HEK293 (cell line): ENCODE data around the gene NCKAP5.

ENCODE experiments used
- EGR2 ChIP-seq: fragments of 450-650 bp; formaldehyde crosslinking; IDR thresholded peaks from 2 replicates; pipeline ENCODE4 v1.5.1; 2016; ENCODE audit warnings: low read depth, missing biosample characterization, missing genetic modification characterization
- GFI1B ChIP-seq: fragments of 450-650 bp; formaldehyde crosslinking; IDR thresholded peaks from 2 replicates; pipeline ENCODE4 v1.5.1; 2016; ENCODE audit warnings: missing biosample characterization, missing genetic modification characterization
- IKZF3 ChIP-seq: fragments of 450-650 bp; IDR thresholded peaks from 2 replicates; pipeline ENCODE4 v1.5.0; 2018; ENCODE audit warnings: missing biosample characterization, mild to moderate bottlenecking, missing genetic modification characterization, moderate library complexity
- KLF9 ChIP-seq: fragments of 450-650 bp; formaldehyde crosslinking; IDR thresholded peaks from 2 replicates; pipeline ENCODE4 v1.5.1; 2016; ENCODE audit warnings: missing biosample characterization, missing genetic modification characterization, low read depth
- YY1 ChIP-seq: fragments of 450-650 bp; formaldehyde crosslinking; IDR thresholded peaks from 2 replicates; pipeline ENCODE4 v1.5.1; 2018; ENCODE audit warnings: missing biosample characterization, missing genetic modification characterization
- ZFP3 ChIP-seq: fragments of 450-650 bp; formaldehyde crosslinking; IDR thresholded peaks from 2 replicates; pipeline ENCODE4 v1.5.1; 2016; ENCODE audit warnings: low read depth, missing biosample characterization, missing genetic modification characterization
- ZNF10 ChIP-seq: fragments of 450-650 bp; formaldehyde crosslinking; IDR thresholded peaks from 2 replicates; pipeline ENCODE4 v1.5.1; 2017; ENCODE audit warnings: missing biosample characterization, missing genetic modification characterization
- ZNF239 ChIP-seq: fragments of 450-650 bp; formaldehyde crosslinking; IDR thresholded peaks from 2 replicates; pipeline ENCODE4 v1.5.1; 2016; ENCODE audit warnings: missing biosample characterization, missing genetic modification characterization
- ZNF354C ChIP-seq: fragments of 450-650 bp; formaldehyde crosslinking; IDR thresholded peaks from 2 replicates; pipeline ENCODE4 v1.5.1; 2016; ENCODE audit warnings: missing biosample characterization, missing genetic modification characterization, low read depth, borderline replicate concordance
- ZNF433 ChIP-seq: fragments of 450-650 bp; formaldehyde crosslinking; IDR thresholded peaks from 2 replicates; pipeline ENCODE4 v1.5.1; 2016; ENCODE audit warnings: missing biosample characterization, missing genetic modification characterization, low read depth
- ZNF473 ChIP-seq: fragments of 450-650 bp; formaldehyde crosslinking; IDR thresholded peaks from 2 replicates; pipeline ENCODE4 v1.5.1; 2017; ENCODE audit warnings: missing biosample characterization, missing genetic modification characterization
- ZNF560 ChIP-seq: fragments of 450-650 bp; formaldehyde crosslinking; IDR thresholded peaks from 2 replicates; pipeline ENCODE4 v1.5.1; 2017; ENCODE audit warnings: missing biosample characterization, missing genetic modification characterization, borderline replicate concordance
- ZNF610 ChIP-seq: fragments of 450-650 bp; formaldehyde crosslinking; IDR thresholded peaks from 2 replicates; pipeline ENCODE4 v1.5.1; 2016; ENCODE audit warnings: missing biosample characterization, missing genetic modification characterization, borderline replicate concordance
- ZNF777 ChIP-seq: fragments of 450-650 bp; formaldehyde crosslinking; IDR thresholded peaks from 2 replicates; pipeline ENCODE4 v1.5.1; 2017; ENCODE audit warnings: missing biosample characterization, missing genetic modification characterization, borderline replicate concordance
- TF ChIP-seq, protein P1 (sequence below): fragments of 450-650 bp; formaldehyde crosslinking; IDR thresholded peaks from 2 replicates; pipeline ENCODE4 v1.5.1; 2016; ENCODE audit warnings: missing biosample characterization, missing genetic modification characterization, borderline replicate concordance
- TF ChIP-seq, protein P2 (sequence below): fragments of 450-650 bp; formaldehyde crosslinking; IDR thresholded peaks from 2 replicates; pipeline ENCODE4 v1.5.1; 2016; ENCODE audit warnings: missing biosample characterization, missing genetic modification characterization
- TF ChIP-seq, protein P3 (sequence below): fragments of 450-650 bp; formaldehyde crosslinking; IDR thresholded peaks from 2 replicates; pipeline ENCODE4 v1.5.1; 2016; ENCODE audit warnings: missing biosample characterization, missing genetic modification characterization
- TF ChIP-seq, protein P4 (sequence below): fragments of 450-650 bp; formaldehyde crosslinking; IDR thresholded peaks from 2 replicates; pipeline ENCODE4 v1.5.1; 2017; ENCODE audit warnings: missing biosample characterization, mild to moderate bottlenecking, missing genetic modification characterization, moderate library complexity
- TF ChIP-seq, protein P5 (sequence below): fragments of 450-650 bp; formaldehyde crosslinking; IDR thresholded peaks from 2 replicates; pipeline ENCODE4 v1.5.1; 2016; ENCODE audit warnings: missing biosample characterization, missing genetic modification characterization
- TF ChIP-seq, protein P6 (sequence below): sonication (generic); formaldehyde crosslinking; IDR thresholded peaks from 2 replicates; pipeline ENCODE4 v1.8.1; 2022; ENCODE audit warnings: mild to moderate bottlenecking, moderate library complexity, missing genetic modification reagents

Gene NCKAP5

DNA sequence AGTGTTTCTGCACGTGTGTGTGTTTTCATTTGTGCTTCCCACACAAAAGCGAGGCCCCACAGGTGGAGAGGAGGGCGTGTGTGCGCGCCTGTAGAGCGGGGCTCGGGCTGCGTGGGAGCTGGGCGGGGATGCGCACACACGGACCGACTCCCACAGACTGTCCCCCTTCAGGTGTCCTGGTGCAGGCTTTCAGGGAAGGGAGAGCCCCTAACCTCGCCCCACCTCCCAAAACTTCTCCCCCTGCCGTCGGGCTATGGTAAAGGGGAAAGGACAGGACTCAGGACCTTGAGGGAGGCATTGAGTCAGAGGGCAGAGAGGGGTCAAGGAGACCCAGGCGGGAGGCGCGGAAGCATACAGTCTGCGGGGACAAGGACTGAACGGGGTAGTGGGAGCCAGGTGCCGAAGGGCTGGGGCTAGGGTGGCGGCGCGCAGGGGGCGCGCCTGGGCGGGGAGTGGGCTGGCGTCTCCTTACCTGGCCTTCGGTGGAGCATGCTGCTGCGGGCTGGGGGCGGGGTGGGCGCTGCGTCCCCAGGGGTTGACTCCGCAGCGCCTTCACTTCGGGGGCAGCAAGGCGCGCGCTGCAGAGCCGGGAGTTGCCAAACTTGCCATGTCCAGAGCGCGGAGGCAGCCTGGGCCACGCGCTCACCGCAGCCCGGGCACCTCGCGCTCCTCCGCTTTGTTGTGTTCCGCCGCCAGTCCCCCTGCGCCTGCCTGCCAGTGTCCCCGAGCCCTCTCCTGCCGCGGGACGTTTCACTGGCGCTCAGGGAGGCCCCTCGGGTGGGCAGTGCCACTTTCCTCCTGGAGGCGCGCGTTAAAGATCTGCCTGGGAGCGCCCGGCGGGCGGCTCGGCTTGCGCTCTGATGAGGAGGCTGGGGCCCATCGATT, 302.0 kb downstream of the NCKAP5 start (continued):
- TF ChIP-seq ZNF354C (tag by site-specific recombination) (no peak), ZNF10 (tag by site-specific recombination) (no peak), ZNF433 (no peak), ZNF560 (tag by site-specific recombination) (no peak), KLF9 (no peak), IKZF3 (tag by site-specific recombination) (no peak), ZFP3 (tag by site-specific recombination) (no peak), ZNF239 (tag by site-specific recombination) (no peak), ZNF610 (tag by site-specific recombination) (no peak), YY1 (tag by site-specific recombination) (no peak), GFI1B (no peak), ZNF777 (tag by site-specific recombination) (0 out of 2 replicates have a peak, but pooled peaks have one; percentile 34), ZNF473 (no peak), EGR2 (tag by site-specific recombination) (0 out of 2 replicates have a peak, but pooled peaks have one; percentile 30)
- TF ChIP-seq, protein P1, sequence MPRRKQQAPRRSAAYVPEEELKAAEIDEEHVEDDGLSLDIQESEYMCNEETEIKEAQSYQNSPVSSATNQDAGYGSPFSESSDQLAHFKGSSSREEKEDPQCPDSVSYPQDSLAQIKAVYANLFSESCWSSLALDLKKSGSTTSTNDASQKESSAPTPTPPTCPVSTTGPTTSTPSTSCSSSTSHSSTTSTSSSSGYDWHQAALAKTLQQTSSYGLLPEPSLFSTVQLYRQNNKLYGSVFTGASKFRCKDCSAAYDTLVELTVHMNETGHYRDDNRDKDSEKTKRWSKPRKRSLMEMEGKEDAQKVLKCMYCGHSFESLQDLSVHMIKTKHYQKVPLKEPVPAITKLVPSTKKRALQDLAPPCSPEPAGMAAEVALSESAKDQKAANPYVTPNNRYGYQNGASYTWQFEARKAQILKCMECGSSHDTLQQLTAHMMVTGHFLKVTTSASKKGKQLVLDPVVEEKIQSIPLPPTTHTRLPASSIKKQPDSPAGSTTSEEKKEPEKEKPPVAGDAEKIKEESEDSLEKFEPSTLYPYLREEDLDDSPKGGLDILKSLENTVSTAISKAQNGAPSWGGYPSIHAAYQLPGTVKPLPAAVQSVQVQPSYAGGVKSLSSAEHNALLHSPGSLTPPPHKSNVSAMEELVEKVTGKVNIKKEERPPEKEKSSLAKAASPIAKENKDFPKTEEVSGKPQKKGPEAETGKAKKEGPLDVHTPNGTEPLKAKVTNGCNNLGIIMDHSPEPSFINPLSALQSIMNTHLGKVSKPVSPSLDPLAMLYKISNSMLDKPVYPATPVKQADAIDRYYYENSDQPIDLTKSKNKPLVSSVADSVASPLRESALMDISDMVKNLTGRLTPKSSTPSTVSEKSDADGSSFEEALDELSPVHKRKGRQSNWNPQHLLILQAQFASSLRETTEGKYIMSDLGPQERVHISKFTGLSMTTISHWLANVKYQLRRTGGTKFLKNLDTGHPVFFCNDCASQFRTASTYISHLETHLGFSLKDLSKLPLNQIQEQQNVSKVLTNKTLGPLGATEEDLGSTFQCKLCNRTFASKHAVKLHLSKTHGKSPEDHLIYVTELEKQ = no peak
- TF ChIP-seq, protein P2, sequence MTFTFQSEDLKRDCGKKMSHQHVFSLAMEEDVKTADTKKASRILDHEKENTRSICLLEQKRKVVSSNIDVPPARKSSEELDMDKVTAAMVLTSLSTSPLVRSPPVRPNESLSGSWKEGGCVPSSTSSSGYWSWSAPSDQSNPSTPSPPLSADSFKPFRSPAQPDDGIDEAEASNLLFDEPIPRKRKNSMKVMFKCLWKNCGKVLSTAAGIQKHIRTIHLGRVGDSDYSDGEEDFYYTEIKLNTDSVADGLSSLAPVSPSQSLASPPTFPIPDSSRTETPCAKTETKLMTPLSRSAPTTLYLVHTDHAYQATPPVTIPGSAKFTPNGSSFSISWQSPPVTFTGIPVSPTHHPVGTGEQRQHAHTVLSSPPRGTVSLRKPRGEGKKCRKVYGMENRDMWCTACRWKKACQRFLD (tag by site-specific recombination) = no peak
- TF ChIP-seq, protein P3, sequence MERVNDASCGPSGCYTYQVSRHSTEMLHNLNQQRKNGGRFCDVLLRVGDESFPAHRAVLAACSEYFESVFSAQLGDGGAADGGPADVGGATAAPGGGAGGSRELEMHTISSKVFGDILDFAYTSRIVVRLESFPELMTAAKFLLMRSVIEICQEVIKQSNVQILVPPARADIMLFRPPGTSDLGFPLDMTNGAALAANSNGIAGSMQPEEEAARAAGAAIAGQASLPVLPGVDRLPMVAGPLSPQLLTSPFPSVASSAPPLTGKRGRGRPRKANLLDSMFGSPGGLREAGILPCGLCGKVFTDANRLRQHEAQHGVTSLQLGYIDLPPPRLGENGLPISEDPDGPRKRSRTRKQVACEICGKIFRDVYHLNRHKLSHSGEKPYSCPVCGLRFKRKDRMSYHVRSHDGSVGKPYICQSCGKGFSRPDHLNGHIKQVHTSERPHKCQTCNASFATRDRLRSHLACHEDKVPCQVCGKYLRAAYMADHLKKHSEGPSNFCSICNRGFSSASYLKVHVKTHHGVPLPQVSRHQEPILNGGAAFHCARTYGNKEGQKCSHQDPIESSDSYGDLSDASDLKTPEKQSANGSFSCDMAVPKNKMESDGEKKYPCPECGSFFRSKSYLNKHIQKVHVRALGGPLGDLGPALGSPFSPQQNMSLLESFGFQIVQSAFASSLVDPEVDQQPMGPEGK (tag by site-specific recombination) = peak; percentile 58
- TF ChIP-seq, protein P4, sequence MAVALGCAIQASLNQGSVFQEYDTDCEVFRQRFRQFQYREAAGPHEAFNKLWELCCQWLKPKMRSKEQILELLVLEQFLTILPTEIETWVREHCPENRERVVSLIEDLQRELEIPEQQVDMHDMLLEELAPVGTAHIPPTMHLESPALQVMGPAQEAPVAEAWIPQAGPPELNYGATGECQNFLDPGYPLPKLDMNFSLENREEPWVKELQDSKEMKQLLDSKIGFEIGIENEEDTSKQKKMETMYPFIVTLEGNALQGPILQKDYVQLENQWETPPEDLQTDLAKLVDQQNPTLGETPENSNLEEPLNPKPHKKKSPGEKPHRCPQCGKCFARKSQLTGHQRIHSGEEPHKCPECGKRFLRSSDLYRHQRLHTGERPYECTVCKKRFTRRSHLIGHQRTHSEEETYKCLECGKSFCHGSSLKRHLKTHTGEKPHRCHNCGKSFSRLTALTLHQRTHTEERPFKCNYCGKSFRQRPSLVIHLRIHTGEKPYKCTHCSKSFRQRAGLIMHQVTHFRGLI (tag by site-specific recombination) = no peak
- TF ChIP-seq, protein P5, sequence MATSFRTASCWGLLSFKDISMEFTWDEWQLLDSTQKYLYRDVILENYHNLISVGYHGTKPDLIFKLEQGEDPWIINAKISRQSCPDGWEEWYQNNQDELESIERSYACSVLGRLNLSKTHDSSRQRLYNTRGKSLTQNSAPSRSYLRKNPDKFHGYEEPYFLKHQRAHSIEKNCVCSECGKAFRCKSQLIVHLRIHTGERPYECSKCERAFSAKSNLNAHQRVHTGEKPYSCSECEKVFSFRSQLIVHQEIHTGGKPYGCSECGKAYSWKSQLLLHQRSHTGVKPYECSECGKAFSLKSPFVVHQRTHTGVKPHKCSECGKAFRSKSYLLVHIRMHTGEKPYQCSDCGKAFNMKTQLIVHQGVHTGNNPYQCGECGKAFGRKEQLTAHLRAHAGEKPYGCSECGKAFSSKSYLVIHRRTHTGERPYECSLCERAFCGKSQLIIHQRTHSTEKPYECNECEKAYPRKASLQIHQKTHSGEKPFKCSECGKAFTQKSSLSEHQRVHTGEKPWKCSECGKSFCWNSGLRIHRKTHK (tag by site-specific recombination) = no peak
- TF ChIP-seq, protein P6, sequence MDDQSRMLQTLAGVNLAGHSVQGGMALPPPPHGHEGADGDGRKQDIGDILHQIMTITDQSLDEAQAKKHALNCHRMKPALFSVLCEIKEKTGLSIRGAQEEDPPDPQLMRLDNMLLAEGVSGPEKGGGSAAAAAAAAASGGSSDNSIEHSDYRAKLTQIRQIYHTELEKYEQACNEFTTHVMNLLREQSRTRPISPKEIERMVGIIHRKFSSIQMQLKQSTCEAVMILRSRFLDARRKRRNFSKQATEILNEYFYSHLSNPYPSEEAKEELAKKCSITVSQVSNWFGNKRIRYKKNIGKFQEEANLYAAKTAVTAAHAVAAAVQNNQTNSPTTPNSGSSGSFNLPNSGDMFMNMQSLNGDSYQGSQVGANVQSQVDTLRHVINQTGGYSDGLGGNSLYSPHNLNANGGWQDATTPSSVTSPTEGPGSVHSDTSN (CRISPR knock-in tag) = no peak
- TF ChIP-seq, all 188 proteins: peak for 23
